GM12865 (cell line): ENCODE measurements around the gene ERG28.

Experiments
- DNase-seq: peaks from one replicate; pipeline ENCODE4 v3.0.0; 2010; ENCODE audit warnings: low read depth
- H3K4me3 ChIP-seq: 2 replicates; pipeline ENCODE4 v1.5.1; 2011; ENCODE audit warnings: mild to moderate bottlenecking, low read depth, low read length, control low read depth
- CTCF ChIP-seq: IDR thresholded peaks from 2 replicates; pipeline ENCODE4 v1.5.1; 2011; ENCODE audit warnings: low read length, control low read depth, low read depth, inconsistent platforms; ENCODE audit not compliant: insufficient read depth; ENCODE audit errors: missing control alignments

The ERG28 gene

DNA sequence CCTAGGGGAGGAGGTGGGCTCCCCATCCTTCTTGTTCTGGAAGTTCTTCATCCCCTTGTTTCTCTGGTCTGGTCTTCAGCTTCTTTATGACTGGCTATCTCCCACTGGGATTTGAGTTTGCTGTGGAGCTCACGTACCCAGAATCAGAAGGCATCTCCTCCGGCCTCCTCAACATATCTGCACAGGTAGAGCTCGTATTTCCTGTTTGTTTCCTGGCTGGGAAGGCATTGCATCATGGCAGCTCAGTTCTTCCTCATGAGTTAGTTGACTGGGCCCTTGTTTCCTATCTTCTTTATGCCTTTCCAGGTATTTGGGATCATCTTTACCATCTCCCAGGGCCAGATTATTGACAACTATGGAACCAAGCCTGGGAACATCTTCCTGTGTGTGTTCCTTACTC is 19.8 kb downstream of the ERG28 start:
- no peak overlapping the region for H3K4me3 ChIP-seq
- DNase-seq, result no peak
- TF ChIP-seq CTCF, result no peak

GRCh38 chr14:75636100-75636692 is 24.5 kb downstream of the ERG28 start:
- no peak overlapping the region for H3K4me3 ChIP-seq
- TF ChIP-seq CTCF, result no peak
- no peak for DNase-seq

DNA sequence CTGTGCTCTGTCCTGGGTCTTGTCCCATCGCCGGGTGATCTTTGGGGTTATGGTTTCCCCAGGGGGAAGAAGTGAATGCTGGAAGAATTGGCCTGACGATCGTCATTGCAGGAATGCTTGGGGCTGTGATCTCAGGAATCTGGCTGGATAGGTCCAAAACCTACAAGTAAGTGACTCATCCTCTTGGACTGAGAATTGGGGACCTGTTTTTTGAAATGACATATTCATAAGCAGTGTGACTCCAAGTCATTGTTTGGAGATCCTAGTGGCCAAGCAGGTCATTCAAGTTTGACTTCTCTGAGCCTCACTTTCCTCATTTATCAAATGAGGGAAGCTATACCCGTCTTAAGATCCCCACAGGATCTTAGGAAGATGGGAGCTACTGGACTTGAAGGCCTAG is 25.8 kb downstream of the ERG28 start:
- no peak for TF ChIP-seq CTCF
- H3K4me3 ChIP-seq, result no peak overlapping the region
- DNase-seq, result no peak

DNA sequence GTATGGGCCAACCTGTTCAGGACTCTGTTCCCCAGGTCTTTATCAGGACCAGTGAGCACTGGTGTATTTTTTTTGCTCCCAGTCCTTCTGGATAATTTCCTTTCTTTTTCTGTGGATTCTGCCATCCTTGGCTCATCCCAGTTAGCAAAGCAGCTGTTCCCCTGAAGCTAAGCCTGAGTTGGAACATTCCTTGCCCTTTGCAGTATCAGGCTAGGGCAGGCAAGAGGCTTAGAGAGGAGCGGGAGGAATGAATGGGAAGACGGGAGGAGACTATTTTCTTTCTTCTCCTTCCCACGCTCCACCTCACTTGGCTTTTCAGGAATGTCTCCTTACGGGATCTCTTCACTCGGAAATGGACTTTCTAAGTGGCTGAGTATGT is 29.2 kb downstream of the ERG28 start:
- no peak for DNase-seq
- TF ChIP-seq CTCF, result no peak
- H3K4me3 ChIP-seq, result no peak overlapping the region

DNA sequence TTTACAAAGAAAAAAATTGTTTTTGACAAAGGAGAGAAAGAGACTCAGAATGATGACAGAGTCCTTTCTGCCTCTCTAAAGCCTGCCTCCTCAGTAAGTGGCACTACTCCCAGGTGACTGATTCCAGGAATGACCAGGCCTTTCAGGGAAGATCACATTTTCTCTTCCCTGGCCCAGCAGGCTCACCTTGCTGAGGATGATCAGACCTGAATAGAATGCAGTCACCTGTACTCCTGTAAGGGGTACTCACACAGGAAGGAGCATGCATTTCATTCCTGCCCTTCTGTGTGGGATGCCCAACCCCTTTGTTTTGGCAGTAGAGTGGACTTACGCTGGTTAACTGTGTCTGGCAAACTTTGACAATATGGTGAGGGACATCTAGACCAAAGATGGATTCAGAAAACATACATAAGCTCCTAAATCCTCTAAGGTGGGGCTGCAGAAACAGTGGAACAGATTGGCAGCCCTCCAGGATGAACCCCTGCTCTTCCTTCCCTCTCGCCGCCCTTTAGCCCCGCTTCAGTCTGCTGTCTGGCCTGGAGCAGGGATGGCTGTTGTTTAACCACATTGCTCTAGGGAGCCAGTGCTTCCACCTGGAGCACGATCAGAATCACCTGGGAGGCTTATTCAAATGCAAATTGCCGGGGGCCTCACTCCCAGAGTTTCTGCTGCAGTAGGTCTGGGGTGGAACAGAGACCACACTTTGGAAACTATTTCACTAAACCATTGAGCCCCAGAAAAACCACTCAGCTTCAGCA is 29.8 kb downstream of the ERG28 start:
- H3K4me3 ChIP-seq, result no peak overlapping the region
- no peak for TF ChIP-seq CTCF
- DNase-seq, result no peak

DNA sequence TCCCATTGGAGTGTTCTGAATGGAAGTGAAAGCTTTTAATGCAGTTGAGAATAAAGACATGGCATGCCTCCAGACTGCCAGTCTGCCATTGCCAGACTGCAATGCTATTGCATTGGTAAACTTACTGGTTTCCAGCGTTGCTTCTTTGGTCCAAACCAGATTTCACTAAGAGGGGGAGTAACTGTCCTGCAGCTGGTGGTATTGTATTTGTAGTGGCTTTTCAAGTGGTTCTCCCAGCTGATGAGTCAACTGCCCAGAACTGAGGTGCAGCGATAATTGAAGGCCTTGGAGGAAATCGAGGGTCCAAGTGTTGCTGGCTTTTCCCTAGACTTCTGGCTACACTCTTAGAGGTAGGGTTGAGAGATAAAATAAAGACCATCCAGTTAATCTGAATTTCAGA is 31.9 kb downstream of the ERG28 start:
- TF ChIP-seq CTCF, result no peak
- no peak for DNase-seq
- no peak overlapping the region for H3K4me3 ChIP-seq

DNA sequence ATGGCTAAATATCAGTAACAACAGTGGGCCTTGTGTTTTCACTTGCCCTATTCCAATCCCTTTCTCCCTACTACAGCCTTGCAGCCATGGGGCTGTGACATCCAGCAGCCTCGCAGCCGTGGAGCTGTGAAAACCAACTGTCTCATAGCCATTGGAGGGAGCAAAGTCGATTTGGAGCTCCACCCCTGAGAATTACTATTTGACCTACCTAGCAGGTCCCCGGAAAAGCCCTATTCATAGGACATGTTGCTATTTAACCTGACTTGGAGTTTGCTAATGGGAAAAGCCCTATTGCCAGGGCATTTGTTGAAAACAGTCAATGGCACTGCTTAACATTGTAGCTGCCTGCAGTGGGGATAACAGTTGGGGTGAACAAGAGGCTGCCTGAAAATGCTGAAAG is 33.3 kb downstream of the ERG28 start:
- H3K4me3 ChIP-seq, result no peak overlapping the region
- no peak for TF ChIP-seq CTCF
- no peak for DNase-seq
